ENCODE data around the gene C1S. TPM values are rescaled to one million over a fixed set of nuclear protein-coding genes. Genes with fewer than 3 reads are reported as not detected.

C1S gene
- total RNA-seq, 4 donors from 2014 or later = 415 to 1,129 (median 638) TPM

DNA sequence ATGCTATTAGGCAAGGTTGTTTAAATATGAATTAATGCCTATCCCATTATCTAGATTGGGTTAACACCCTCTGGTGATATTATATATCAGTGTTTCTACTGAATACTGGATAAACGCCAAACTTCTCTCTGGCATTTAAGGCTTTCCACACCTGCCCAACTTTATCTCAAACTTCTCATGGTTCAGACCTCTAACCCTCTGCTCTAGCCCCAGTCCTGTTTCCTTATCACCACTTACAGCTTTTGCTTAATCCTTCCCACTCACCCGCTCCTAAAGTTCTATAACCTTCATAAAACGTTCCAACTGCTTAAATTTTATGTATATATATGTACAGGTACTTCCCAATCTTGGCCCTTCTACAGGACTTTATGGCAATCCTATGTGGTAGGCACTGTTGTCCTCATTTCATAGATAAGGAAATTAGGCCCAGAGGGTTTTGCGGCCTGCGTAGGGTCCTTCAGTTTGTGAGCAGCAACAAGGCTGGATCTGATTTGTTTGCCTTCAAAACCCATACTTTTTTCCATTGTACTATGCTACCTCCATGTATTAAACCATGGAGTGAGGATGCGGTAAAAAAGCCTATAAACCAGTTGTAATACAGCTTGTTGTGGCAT lies 43.5 kb upstream of the C1S start:
- DNase-seq (ENCODE audit: low spot score in 2 of 2) = no peak
- Histone ChIP-seq H3K9me3 (no peaks in the 10 kb centered on the region), H3K4me3 (peak overlapping the region in 2 of 4 donors; percentile 72 to 90), H3K27ac (peak overlapping the region; percentile 48 to 93 (median 88)), H3K27me3 (no peaks in the 10 kb centered on the region), H3K36me3 (peaks cover 0 to 24% (median 0%) of the 10 kb centered on the region in 3 donors), H3K4me1 (peaks cover 0 to 27% (median 8%) of the 10 kb centered on the region in 4 donors)
- WGBS, 2 donors = 76 to 79% methylated on average over 6 of the region's 6 CpGs
- no peak for TF ChIP-seq EP300 (IDR thresholded peaks at IDR 0.05)
- no peak for TF ChIP-seq CTCF (IDR thresholded peaks at IDR 0.05)
- TF ChIP-seq POLR2A (IDR thresholded peaks at IDR 0.05) = no peak

GRCh38 chr12:7017870-7018349 lies 42.6 kb upstream of the C1S start:
- peak overlapping the region; percentile 48 to 93 (median 88) for H3K27ac ChIP-seq
- 4 to 5% methylated on average over 21 to 22 of the region's 25 CpGs for WGBS, 2 donors
- TF ChIP-seq EP300 (IDR thresholded peaks at IDR 0.05) = no peak
- TF ChIP-seq POLR2A (IDR thresholded peaks at IDR 0.05) = no peak
- no peak for TF ChIP-seq CTCF (IDR thresholded peaks at IDR 0.05)
- peak overlapping the region; percentile 38 to 90 (median 73) for H3K4me3 ChIP-seq
- DNase-seq (ENCODE audit: low spot score in 2 of 2) = peak; percentile 15 to 20
- H3K36me3 ChIP-seq = peaks cover 0 to 16% (median 0%) of the 10 kb centered on the region in 3 donors
- H3K4me1 ChIP-seq = peaks cover 0 to 27% (median 8%) of the 10 kb centered on the region in 4 donors
- H3K9me3 ChIP-seq = no peaks in the 10 kb centered on the region
- H3K27me3 ChIP-seq = no peaks in the 10 kb centered on the region

- TF ChIP-seq EP300 (IDR thresholded peaks at IDR 0.05) (peak; percentile 77 to 78), CTCF (IDR thresholded peaks at IDR 0.05) (peak; percentile 88 to 95 (median 90)), POLR2A (IDR thresholded peaks at IDR 0.05) (peak in 1 of 2 donors; percentile 63)
- DNase-seq (ENCODE audit: low spot score in 2 of 2) = peak; percentile 95 to 96
- Histone ChIP-seq H3K27me3 (no peaks in the 10 kb centered on the region), H3K4me3 (peak within 1 kb of the TSS; percentile 38 to 90 (median 73)), H3K9me3 (no peaks in the 10 kb centered on the region), H3K27ac (peak within 1 kb of the TSS; percentile 48 to 93 (median 88)), H3K4me1 (peaks cover 0 to 27% (median 8%) of the 10 kb centered on the region in 4 donors), H3K36me3 (peaks cover 0 to 10% (median 0%) of the 10 kb centered on the region in 3 donors)
- 0% methylated on average over 50 to 59 of the region's 77 CpGs for WGBS, 2 donors
Measured at GRCh38 chr12:7018350-7019042, 42.0 kb upstream of the C1S start, which contains the start of gene LPCAT3. LPCAT3 (minus strand) TSS chr12:7018476; CDS start chr12:7018424, 52 bp downstream.

GRCh38 chr12:7019043-7019569 lies 41.4 kb upstream of the C1S start:
- Histone ChIP-seq H3K4me3 (peak overlapping the region; percentile 38 to 90 (median 73)), H3K4me1 (peaks cover 0 to 27% (median 8%) of the 10 kb centered on the region in 4 donors), H3K36me3 (peaks cover 0 to 4% (median 0%) of the 10 kb centered on the region in 3 donors), H3K27ac (peak overlapping the region in 3 of 4 donors; percentile 48 to 93 (median 89)), H3K27me3 (no peaks in the 10 kb centered on the region), H3K9me3 (no peaks in the 10 kb centered on the region)
- no peak for DNase-seq (ENCODE audit: low spot score in 2 of 2)
- 4 to 9% methylated on average over 6 of the region's 6 CpGs for WGBS, 2 donors
- TF ChIP-seq POLR2A (IDR thresholded peaks at IDR 0.05) (no peak), EP300 (IDR thresholded peaks at IDR 0.05) (no peak), CTCF (IDR thresholded peaks at IDR 0.05) (no peak)

Measured in tibial nerve (tissue), 4 donors.